Effector CD4-positive, alpha-beta T cell (primary cell): ENCODE results near the gene APEX1.
"Not testable (repeated sequence)": the region's sequence is repeated elsewhere in the genome, so short reads cannot be mapped to it uniquely, and the experiment has no call there.

Source experiments
- DNase-seq: peaks from one replicate; pipeline ENCODE4 v3.0.0-alpha.2; 2020

APEX1 gene

GRCh38 chr14:20477211-20477876 is 22.3 kb downstream of the APEX1 start:
- DNase-seq, result peak; percentile 20

- DNase-seq, result no peak
These were observed 23.9 kb downstream of the APEX1 start for GRCh38 chr14:20478894-20479293.

GRCh38 chr14:20482382-20482781 is 27.4 kb downstream of the APEX1 start:
- DNase-seq, result no peak

DNA sequence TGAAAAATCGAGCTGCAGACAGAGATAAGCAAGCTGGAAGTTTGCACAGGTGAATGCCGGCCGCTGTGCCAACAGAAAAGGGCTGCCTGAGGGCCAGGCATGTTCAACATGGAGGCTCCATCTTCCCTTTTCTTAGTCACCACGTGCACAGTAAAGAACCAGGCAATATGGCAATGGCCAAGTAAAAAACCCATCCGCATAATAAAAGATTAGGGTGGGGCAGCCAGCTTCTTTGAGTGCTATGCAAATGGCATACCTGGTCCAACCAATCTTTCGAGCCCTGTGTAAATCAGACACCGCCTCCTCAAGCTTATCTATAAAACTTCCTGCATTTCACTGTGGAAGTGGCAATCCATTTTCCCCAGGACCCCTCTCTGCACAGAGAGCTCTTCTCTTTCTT is 30.9 kb downstream of the APEX1 start:
- DNase-seq, result no peak

DNA sequence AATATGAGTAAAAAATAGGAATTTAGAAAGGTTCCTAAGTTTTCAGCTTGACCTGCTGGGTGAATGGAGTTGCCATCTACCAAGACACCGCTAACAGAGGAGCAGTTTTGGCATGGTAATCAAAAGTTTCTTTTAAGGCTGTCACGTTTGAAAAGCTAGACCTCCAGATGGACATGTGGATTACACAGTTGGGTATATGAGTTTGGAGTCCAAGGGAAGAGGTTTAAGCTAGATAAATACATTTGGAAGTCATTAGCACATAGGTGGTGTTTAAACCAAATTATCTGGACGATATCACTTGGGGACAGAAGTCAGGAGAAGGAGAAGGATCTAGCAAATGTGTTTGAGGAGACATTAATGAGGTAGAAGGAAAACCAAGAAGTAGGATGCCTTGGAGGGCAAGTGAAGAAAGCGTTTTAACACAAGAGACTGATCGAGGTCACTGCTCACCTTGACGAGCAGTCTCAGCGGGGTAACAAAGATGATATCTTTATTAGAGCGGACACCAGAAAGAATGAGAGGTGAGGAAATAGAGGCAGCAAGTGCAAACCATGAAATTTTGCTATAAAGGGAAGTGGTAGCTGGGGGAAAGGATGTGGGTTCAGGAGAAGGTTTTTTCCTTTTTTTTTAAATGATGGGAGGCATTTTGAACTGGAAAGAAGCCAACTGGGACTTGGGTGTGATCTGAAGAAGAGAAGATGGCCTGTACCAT is 31.8 kb downstream of the APEX1 start:
- DNase-seq, result no peak

- DNase-seq, result no peak
These were observed 32.3 kb downstream of the APEX1 start for GRCh38 chr14:20487396-20487725.

GRCh38 chr14:20489093-20489994 is 34.3 kb downstream of the APEX1 start:
- DNase-seq, result no peak

GRCh38 chr14:20490563-20490962 is 35.5 kb downstream of the APEX1 start:
- no peak for DNase-seq

DNA sequence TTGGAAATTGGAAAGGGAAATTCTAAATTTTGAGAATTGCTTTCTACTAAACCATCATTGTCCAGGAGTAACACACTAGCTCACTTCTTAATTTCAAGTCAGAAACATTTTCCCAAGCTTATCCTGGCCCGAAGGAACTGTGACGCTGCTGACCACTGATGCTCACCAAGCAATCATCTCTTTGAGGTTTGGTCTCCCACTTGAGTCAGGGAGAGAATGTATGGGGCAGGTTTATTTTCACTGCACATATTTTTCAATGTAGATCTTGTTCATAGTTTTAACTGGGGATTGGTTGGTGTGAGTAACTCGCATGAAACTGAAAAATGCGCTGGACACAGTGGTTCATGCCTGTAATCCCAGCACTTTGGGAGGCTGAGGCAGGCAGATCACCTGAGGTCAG is 37.5 kb downstream of the APEX1 start:
- DNase-seq, result no peak

- DNase-seq, result no peak
These were observed 38.6 kb downstream of the APEX1 start for GRCh38 chr14:20493634-20494033.

- DNase-seq, result no peak
These were observed 40.1 kb downstream of the APEX1 start for GRCh38 chr14:20494935-20495766.

DNA sequence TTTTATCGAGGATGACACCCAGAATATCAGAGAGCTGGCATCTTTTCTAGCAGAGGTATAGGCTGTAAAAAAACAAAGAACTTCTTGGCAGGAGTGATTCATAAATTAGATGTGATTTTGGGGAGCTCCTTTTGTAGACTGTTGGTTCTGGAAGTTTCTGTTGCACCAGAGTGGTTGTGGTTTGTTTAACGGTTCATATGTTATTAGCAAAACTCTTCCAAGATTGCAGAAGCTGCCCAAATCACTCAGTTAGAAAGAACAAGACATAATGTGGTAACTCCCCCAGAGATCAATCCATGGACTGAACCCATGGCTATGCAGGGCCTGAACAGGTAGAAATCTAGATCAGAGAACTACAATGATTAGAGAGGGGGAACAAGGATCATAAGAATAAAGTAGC is 43.6 kb downstream of the APEX1 start:
- DNase-seq, result no peak

GRCh38 chr14:20499108-20499507 is 44.1 kb downstream of the APEX1 start:
- no peak for DNase-seq

GRCh38 chr14:20499881-20500280 is 44.9 kb downstream of the APEX1 start:
- DNase-seq, result no peak

DNA sequence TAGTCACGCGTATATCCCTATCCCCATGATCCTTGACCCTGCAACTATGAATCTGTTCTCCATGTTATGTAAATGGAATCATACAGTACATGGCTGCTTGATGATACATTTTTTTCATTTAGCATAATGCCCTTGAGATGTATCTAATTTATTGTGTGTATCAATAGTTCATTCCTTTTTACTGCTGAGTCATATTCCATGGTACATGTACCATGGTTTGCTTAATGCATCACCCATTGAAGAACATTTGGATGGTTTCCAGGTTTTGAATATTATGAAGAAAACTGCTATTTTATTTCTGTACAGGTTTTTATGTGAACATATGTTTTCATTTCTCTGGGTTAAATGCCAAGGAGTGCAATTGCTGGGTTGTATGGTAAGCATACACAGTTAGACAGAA is 46.3 kb downstream of the APEX1 start:
- DNase-seq, result no peak

- DNase-seq, result no peak
These were observed 48.9 kb downstream of the APEX1 start for GRCh38 chr14:20503898-20504297.

DNA sequence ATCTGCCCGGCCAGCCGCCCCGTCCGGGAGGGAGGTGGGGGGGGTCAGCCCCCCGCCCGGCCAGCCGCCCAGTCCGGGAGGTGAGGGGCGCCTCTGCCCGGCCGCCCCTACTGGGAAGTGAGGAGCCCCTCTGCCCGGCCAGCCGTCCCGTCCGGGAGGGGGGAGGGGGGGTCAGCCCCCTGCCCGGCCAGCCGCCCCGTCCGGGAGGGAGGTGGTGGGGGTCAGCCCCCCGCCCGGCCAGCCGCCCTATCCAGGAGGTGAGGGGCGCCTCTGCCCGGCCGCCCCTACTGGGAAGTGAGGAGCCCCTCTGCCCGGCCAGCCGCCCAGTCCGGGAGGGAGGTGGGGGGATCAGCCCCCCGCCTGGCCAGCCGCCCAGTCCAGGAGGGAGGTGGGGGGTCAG is 51.2 kb downstream of the APEX1 start:
- DNase-seq, result not testable (repeated sequence)

GRCh38 chr14:20506752-20507151 is 51.7 kb downstream of the APEX1 start:
- DNase-seq, result not testable (repeated sequence)
